ENCODE measurements around the gene ZMAT5.

The ZMAT5 gene

GRCh38 chr22:29767171-29768051 lies 604 bp upstream of the ZMAT5 start, which contains the start of gene UQCR10 (continued):
- no peak for TF ChIP-seq REST (tag by site-specific recombination; IDR thresholded peaks at IDR 0.05)
- no peak; the same call in none of the 2 replicates for TF ChIP-seq KLF8 (tag by site-specific recombination; IDR thresholded peaks at IDR 0.05)
- TF ChIP-seq ZNF24 (tag by site-specific recombination; IDR thresholded peaks at IDR 0.05), result no peak
- TF ChIP-seq ZNF335 (tag by site-specific recombination; conservative IDR thresholded peaks at IDR 0.05), result peak; percentile 85
- 0 out of 2 replicates have a peak, but pooled peaks have one; percentile 42 for TF ChIP-seq ZNF785 (tag by site-specific recombination; IDR thresholded peaks at IDR 0.05)
- no peak for TF ChIP-seq ZBTB1 (tag by site-specific recombination; IDR thresholded peaks at IDR 0.05)

- H3K9me3 ChIP-seq (ENCODE audit: control insufficient read depth, insufficient read depth, low read depth, low read length), result no peaks in the 10 kb centered on the region
- ChIA-PET POLR2A (interaction anchor here (0.6 to 1.5 kb wide), 14 partner anchors 9 to 659 kb away, joined by 3 to 6 read pairs (median 4); partner anchors contain the start of gene MTMR3), CTCF (interaction anchor here (0.8 to 1.7 kb wide), 5 partner anchors 76 to 323 kb away, joined by 3 to 7 read pairs (median 5); no protein-coding TSS in a partner anchor)
- peak overlapping the region; percentile 53 for H3K4me3 ChIP-seq (ENCODE audit: low read depth, low read length)
- H3K27ac ChIP-seq (ENCODE audit: extremely low read depth, low read depth, low read length), result peak overlapping the region; percentile 87
- peaks cover 2% of the 10 kb centered on the region; the same call in 1 of the 2 replicates for H3K4me1 ChIP-seq (ENCODE audit: control insufficient read depth, insufficient read depth, low read length)
- peaks cover 11 to 30% of the 10 kb centered on the region in 2 experiments for H3K36me3 ChIP-seq (ENCODE audit: control insufficient read depth in 2 of 2, insufficient read depth in 1 of 2, low read length in 2 of 2)
- no peak for TF ChIP-seq ZNF791 (tag by site-specific recombination; IDR thresholded peaks at IDR 0.05)
- no peak for TF ChIP-seq EGR2 (tag by site-specific recombination; IDR thresholded peaks at IDR 0.05; ENCODE audit: low read depth)
- TF ChIP-seq GLIS1 (tag by site-specific recombination; IDR thresholded peaks at IDR 0.05), result peak; percentile 31; the same call in 1 of the 2 replicates
- no peak for TF ChIP-seq ZNF132 (tag by site-specific recombination; IDR thresholded peaks at IDR 0.05; ENCODE audit: borderline replicate concordance)
- TF ChIP-seq ZFP3 (tag by site-specific recombination; IDR thresholded peaks at IDR 0.05; ENCODE audit: low read depth), result no peak
- no peak for TF ChIP-seq ZNF202 (tag by site-specific recombination; IDR thresholded peaks at IDR 0.05; ENCODE audit: borderline replicate concordance)
- no peak for TF ChIP-seq HOXA7 (CRISPR knock-in tag; IDR thresholded peaks at IDR 0.05; ENCODE audit: borderline replicate concordance)
- no peak for TF ChIP-seq ZNF24 (tag by site-specific recombination; IDR thresholded peaks at IDR 0.05)
- no peak for TF ChIP-seq ZNF248 (tag by site-specific recombination; IDR thresholded peaks at IDR 0.05)
- no peak for TF ChIP-seq PRDM4 (tag by site-specific recombination; IDR thresholded peaks at IDR 0.05)
- no peak for TF ChIP-seq OSR2 (tag by site-specific recombination; IDR thresholded peaks at IDR 0.05)
- 0 out of 2 replicates have a peak, but pooled peaks have one; percentile 39 for TF ChIP-seq ZFP37 (tag by site-specific recombination; IDR thresholded peaks at IDR 0.05)
- TF ChIP-seq ZNF555 (tag by site-specific recombination; conservative IDR thresholded peaks at IDR 0.05), result no peak
- TF ChIP-seq ZBTB17 (tag by site-specific recombination; IDR thresholded peaks at IDR 0.05), result no peak
- no peak for TF ChIP-seq ZNF747 (tag by site-specific recombination; IDR thresholded peaks at IDR 0.05)
- 0 out of 2 replicates have a peak, but pooled peaks have one; percentile 21 for TF ChIP-seq HOXC10 (CRISPR knock-in tag; IDR thresholded peaks at IDR 0.05)
- TF ChIP-seq ZNF112 (tag by site-specific recombination; IDR thresholded peaks at IDR 0.05), result no peak
- no peak for TF ChIP-seq IKZF3 (tag by site-specific recombination; IDR thresholded peaks at IDR 0.05)
- TF ChIP-seq ZNF350 (tag by site-specific recombination; IDR thresholded peaks at IDR 0.05), result no peak
- no peak for TF ChIP-seq MYNN (tag by site-specific recombination; IDR thresholded peaks at IDR 0.05; ENCODE audit: borderline replicate concordance)
- TF ChIP-seq PRDM10 (tag by site-specific recombination; IDR thresholded peaks at IDR 0.05), result no peak
Measured at GRCh38 chr22:29765905-29766631, 739 bp downstream of the ZMAT5 start.

Data from HEK293 (cell line).